K562 (cell line): Measurements from ENCODE around the gene PODNL1. TPM values are rescaled to one million over a fixed set of nuclear protein-coding genes. Genes with fewer than 3 reads are reported as not detected.

Experiments used
- ATAC-seq: fragments of 200-7000 bp; cut with Tn5 transposase; 3 replicates; pipeline ENCODE4 v1.9.1; 2020; ENCODE audit warnings: moderate library complexity
- BruUV-seq: library from RNA; stranded (reverse); fragments of 400-500 nt; replicated peaks from 2 replicates; lab custom pipeline; 2021; lab: Mats Ljungman, UMichigan
- CTCF ChIA-PET: fragments of 300-600 bp; formaldehyde crosslinking; extraction: SDS; loops from one replicate; lab custom pipeline; 2021; ENCODE audit warnings: low intra/inter-chr PET ratio; lab: Yijun Ruan, JAX
- POLR2A ChIA-PET: fragments of 300-600, 350-650 bp; sonication (Branson Sonifier 250); formaldehyde crosslinking; extraction: SDS; loops from one replicate; lab custom pipeline; 2021; ENCODE audit warnings: antibody characterized with exemption, inconsistent platforms; lab: Yijun Ruan, JAX
- DNase-seq, 4 experiments: peaks; one replicate each; pipeline versions ENCODE4 v3.0.0 to v3.0.0-alpha.2; 2011 to 2018; ENCODE audit warnings: low spot score in 3 of 4, mixed read lengths in 3 of 4; ENCODE audit errors: extremely low read depth in 1 of 4
- FAIRE-seq: peaks from 2 replicates; lab custom pipeline; 2011; peaks lifted over from hg19 to GRCh38; lab: Jason Lieb, UNC
- H2AFZ ChIP-seq: 2 replicates; pipeline ENCODE4 v1.6.0; 2011; ENCODE audit warnings: low read depth, low read length, control low read depth, inconsistent platforms
- H3K27ac ChIP-seq: fragments of 200-600 bp; 3 replicates; pipeline ENCODE4 v1.8.0; 2011; ENCODE audit warnings: low read depth, mild to moderate bottlenecking, control low read depth, inconsistent platforms, low read length, moderate library complexity, mixed read lengths; ENCODE audit errors: extremely low read depth
- H3K27me3 ChIP-seq, 2 experiments: fragments of 300-600 bp in 1 of 2; 2 replicates in 1 of 2; 3 replicates in 1 of 2; pipeline versions ENCODE4 v1.6.0 to v1.8.0; 2011; ENCODE audit warnings: inconsistent platforms in 2 of 2, low read length in 2 of 2, mild to moderate bottlenecking in 1 of 2, mixed read lengths in 1 of 2, moderate library complexity in 1 of 2; ENCODE audit not compliant: control insufficient read depth in 2 of 2, insufficient read depth in 2 of 2
- H3K36me3 ChIP-seq: fragments of 300-600 bp; 3 replicates; pipeline ENCODE4 v1.8.0; 2011; ENCODE audit warnings: mild to moderate bottlenecking, low read length, inconsistent platforms; ENCODE audit not compliant: control insufficient read depth, insufficient read depth
- H3K4me1 ChIP-seq, 2 experiments: fragments of 200-600 bp in 1 of 2; replicated peaks in 1 of 2; 2 replicates in 1 of 2; 3 replicates in 1 of 2; pipeline versions ENCODE4 v1.5.1 to v1.8.0; 2011; ENCODE audit warnings: inconsistent platforms in 2 of 2, low read length in 2 of 2, mild to moderate bottlenecking in 1 of 2, mixed read lengths in 1 of 2, moderate library complexity in 1 of 2; ENCODE audit not compliant: control insufficient read depth in 2 of 2, insufficient read depth in 2 of 2
- H3K4me2 ChIP-seq: 2 replicates; pipeline ENCODE4 v1.6.1; 2011; ENCODE audit warnings: low read length, control low read depth, inconsistent platforms, mixed read lengths; ENCODE audit not compliant: insufficient read depth
- H3K4me3 ChIP-seq: fragments of 200-600 bp; sonication (generic), shearing (Covaris generic); 2 replicates; pipeline ENCODE4 v1.5.1; 2016; ENCODE audit warnings: control low read depth, inconsistent platforms
- H3K79me2 ChIP-seq: fragments of 200-600 bp; 3 replicates; pipeline ENCODE4 v1.8.0; 2011; ENCODE audit warnings: low read length, inconsistent platforms; ENCODE audit not compliant: control insufficient read depth, insufficient read depth
- H3K9ac ChIP-seq, 2 experiments: 2 replicates each; pipeline versions ENCODE4 v1.6.0 to v1.6.1; 2011; ENCODE audit warnings: low read depth in 2 of 2, low read length in 2 of 2, control low read depth in 1 of 2, inconsistent platforms in 1 of 2, mild to moderate bottlenecking in 1 of 2, mixed read lengths in 1 of 2; ENCODE audit not compliant: insufficient read depth in 1 of 2
- H3K9me1 ChIP-seq: one replicate; pipeline ENCODE4 v1.6.0; 2011; ENCODE audit warnings: inconsistent platforms, mild to moderate bottlenecking, low read length, moderate library complexity; ENCODE audit not compliant: control insufficient read depth, insufficient read depth
- H3K9me3 ChIP-seq: replicated peaks from 2 replicates; pipeline ENCODE4 v1.5.1; 2011; ENCODE audit warnings: low read depth, low read length, inconsistent platforms; ENCODE audit not compliant: control insufficient read depth, insufficient read depth
- H4K20me1 ChIP-seq: replicated peaks from 2 replicates; pipeline ENCODE4 v1.6.1; 2011; ENCODE audit warnings: low read length, inconsistent platforms, mixed read lengths; ENCODE audit not compliant: control insufficient read depth, insufficient read depth
- EGR1 ChIP-seq: fragments of 450-650 bp; conservative IDR thresholded peaks from 2 replicates; pipeline ENCODE4 v1.6.1; 2017; ENCODE audit warnings: mild to moderate bottlenecking
- POLR2G ChIP-seq: fragments of 200-400 bp; formaldehyde crosslinking; IDR thresholded peaks from 2 replicates; pipeline ENCODE4 v1.6.1; 2017; ENCODE audit warnings: low read depth, mild to moderate bottlenecking, antibody characterized with exemption, low read length, moderate library complexity
- POLR3A ChIP-seq: IDR thresholded peaks from 2 replicates; pipeline ENCODE4 v1.6.1; 2011; ENCODE audit warnings: borderline replicate concordance, mild to moderate bottlenecking, moderate library complexity; ENCODE audit not compliant: insufficient read length, insufficient read depth; ENCODE audit errors: extremely low read depth
- PURB ChIP-seq: sonication (generic); formaldehyde crosslinking; IDR thresholded peaks from 2 replicates; pipeline ENCODE4 v1.9.0; 2021; ENCODE audit warnings: low read depth, mild to moderate bottlenecking, missing genetic modification reagents
- RBFOX2 ChIP-seq: fragments of 200-400 bp; formaldehyde crosslinking; IDR thresholded peaks from 2 replicates; pipeline ENCODE4 v1.6.1; 2017; ENCODE audit warnings: low read depth, mild to moderate bottlenecking, low read length, moderate library complexity
- SMAD1 ChIP-seq: fragments of 150-350 bp; IDR thresholded peaks from 2 replicates; pipeline ENCODE4 v1.6.1; 2014; ENCODE audit warnings: low read length, low read depth; ENCODE audit not compliant: partially characterized antibody
- ZEB2 ChIP-seq: fragments of 450-650 bp; IDR thresholded peaks from 2 replicates; pipeline ENCODE4 v1.6.1; 2016
- ZNF12 ChIP-seq: sonication (generic); formaldehyde crosslinking; IDR thresholded peaks from 2 replicates; pipeline ENCODE4 v1.4.0; 2020; ENCODE audit warnings: mild to moderate bottlenecking, missing genetic modification reagents
- ZNF184 ChIP-seq: sonication (generic); formaldehyde crosslinking; IDR thresholded peaks from 2 replicates; pipeline ENCODE4 v1.5.0; 2020; ENCODE audit warnings: missing genetic modification reagents
- ZNF717 ChIP-seq: fragments of 250-450 bp; sonication (Bioruptor Pico); IDR thresholded peaks from 2 replicates; pipeline ENCODE4 v1.5.0; 2021
- WGBS: fragments of 100-300 bp; shearing (Covaris generic); methylation state at CpG from one replicate; pipeline ENCODE4 v1.1.6; 2016; ENCODE audit warnings: low coverage, mixed read lengths; ENCODE audit not compliant: insufficient coverage; ENCODE audit errors: missing lambda C conversion rate; 5-methylcytosine and 5-hydroxymethylcytosine counted together
- in situ Hi-C: fragments of 300-500 bp; cut with MboI; formaldehyde crosslinking; loops from 4 replicates; pipeline ENCODE4 v1.15.0; 2018; ENCODE audit warnings: inconsistent platforms, mixed read lengths
- intact Hi-C: fragments of 100-400 bp; cut with micrococcal nuclease; formaldehyde crosslinking; loops from 2 replicates; pipeline ENCODE4 v1.14.2; 2022
- polyA plus RNA-seq, 8 experiments: library from polyadenylated mRNA; depleted of rRNA in 4 of 8; stranded (reverse) in 5 of 8; unstranded in 3 of 8; fragments of >200 nt; fragmentation: Nextera tagmentation in 2 of 8; fragmentation: Illumina TruSeq in 1 of 8; extraction: Ambion mirVana in 2 of 8; extraction: Trizol in 1 of 8; gene quantifications; 2 replicates each; pipeline versions ENCODE4 v1.2.1 to v1.2.3, GENCODE V29; 2011 to 2014; ENCODE audit warnings: inconsistent platforms in 1 of 8, missing spikeins in 1 of 8
- total RNA-seq, 7 experiments: library from RNA; depleted of rRNA in 6 of 7; stranded (reverse); fragments of >200 nt in 6 of 7; fragmentation: Illumina TruSeq in 2 of 7; extraction: Trizol in 2 of 7; gene quantifications; 2 replicates each; pipeline versions ENCODE4 v1.2.1 to v1.2.3, GENCODE V29; 2011 to 2021; ENCODE audit warnings: low replicate concordance in 1 of 7
- TF ChIP-seq, protein P1 (sequence below): fragments of 250-450 bp; sonication (Bioruptor Pico); IDR thresholded peaks from 2 replicates; pipeline ENCODE4 v1.4.0; 2020
- TF ChIP-seq, protein P2 (sequence below): IDR thresholded peaks from 2 replicates; pipeline ENCODE4 v1.6.1; 2011; ENCODE audit warnings: borderline replicate concordance, low read depth, mild to moderate bottlenecking, moderate library complexity, low read length; ENCODE audit not compliant: insufficient read depth, poor library complexity, severe bottlenecking

PODNL1 gene
- total and polyA plus RNA-seq, 9 of the 15 experiments (the other 6 are each of a cell fraction or from before 2014, with no cell fraction given) = 0.18 to 0.47 (median 0.23) TPM; not detected in 3

DNA sequence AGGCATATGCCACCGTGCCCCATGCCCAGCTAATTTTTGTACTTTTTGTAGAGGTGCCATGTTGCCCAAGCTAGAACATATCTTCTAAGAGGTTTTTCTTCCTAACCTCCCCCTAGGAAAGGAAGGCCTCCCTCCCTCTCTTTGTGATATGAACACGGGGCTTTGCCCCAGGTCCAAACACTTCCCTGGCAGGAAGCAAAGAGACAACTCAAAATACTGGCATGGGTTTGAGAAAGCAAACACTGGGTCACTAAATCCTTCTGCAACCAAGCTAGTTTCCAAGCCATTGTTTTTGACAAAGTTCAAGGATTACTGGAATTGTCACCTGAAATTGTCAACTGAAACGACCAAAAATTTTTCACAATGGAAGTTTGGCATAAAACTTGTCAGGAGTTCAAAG, 23.4 kb downstream of the PODNL1 start (continued):
- TF ChIP-seq, protein P1, sequence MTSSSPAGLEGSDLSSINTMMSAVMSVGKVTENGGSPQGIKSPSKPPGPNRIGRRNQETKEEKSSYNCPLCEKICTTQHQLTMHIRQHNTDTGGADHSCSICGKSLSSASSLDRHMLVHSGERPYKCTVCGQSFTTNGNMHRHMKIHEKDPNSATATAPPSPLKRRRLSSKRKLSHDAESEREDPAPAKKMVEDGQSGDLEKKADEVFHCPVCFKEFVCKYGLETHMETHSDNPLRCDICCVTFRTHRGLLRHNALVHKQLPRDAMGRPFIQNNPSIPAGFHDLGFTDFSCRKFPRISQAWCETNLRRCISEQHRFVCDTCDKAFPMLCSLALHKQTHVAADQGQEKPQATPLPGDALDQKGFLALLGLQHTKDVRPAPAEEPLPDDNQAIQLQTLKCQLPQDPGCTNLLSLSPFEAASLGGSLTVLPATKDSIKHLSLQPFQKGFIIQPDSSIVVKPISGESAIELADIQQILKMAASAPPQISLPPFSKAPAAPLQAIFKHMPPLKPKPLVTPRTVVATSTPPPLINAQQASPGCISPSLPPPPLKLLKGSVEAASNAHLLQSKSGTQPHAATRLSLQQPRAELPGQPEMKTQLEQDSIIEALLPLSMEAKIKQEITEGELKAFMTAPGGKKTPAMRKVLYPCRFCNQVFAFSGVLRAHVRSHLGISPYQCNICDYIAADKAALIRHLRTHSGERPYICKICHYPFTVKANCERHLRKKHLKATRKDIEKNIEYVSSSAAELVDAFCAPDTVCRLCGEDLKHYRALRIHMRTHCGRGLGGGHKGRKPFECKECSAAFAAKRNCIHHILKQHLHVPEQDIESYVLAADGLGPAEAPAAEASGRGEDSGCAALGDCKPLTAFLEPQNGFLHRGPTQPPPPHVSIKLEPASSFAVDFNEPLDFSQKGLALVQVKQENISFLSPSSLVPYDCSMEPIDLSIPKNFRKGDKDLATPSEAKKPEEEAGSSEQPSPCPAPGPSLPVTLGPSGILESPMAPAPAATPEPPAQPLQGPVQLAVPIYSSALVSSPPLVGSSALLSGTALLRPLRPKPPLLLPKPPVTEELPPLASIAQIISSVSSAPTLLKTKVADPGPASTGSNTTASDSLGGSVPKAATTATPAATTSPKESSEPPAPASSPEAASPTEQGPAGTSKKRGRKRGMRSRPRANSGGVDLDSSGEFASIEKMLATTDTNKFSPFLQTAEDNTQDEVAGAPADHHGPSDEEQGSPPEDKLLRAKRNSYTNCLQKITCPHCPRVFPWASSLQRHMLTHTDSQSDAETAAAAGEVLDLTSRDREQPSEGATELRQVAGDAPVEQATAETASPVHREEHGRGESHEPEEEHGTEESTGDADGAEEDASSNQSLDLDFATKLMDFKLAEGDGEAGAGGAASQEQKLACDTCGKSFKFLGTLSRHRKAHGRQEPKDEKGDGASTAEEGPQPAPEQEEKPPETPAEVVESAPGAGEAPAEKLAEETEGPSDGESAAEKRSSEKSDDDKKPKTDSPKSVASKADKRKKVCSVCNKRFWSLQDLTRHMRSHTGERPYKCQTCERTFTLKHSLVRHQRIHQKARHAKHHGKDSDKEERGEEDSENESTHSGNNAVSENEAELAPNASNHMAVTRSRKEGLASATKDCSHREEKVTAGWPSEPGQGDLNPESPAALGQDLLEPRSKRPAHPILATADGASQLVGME = no peak
- TF ChIP-seq ZEB2 = no peak
- TF ChIP-seq ZNF12 (CRISPR knock-in tag) = no peak

DNA sequence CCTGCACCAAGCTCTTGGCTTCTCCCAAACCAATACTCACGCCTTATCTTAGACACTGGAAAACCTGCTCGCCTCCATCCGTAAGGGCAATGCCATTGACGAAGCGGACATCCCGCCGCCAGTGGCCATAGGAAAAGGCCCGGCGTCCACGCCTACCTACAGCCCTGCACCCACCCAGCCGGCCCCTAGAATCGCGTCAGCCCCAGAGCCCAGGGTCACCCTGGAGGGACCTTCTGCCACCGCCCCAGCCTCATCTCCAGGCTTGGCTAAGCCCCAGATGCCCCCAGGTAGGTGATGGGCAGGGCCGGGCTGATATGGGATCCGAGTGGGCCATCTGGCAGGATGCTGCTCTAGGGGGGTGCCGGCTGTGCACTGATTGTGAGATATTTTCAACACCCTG, 24.9 kb downstream of the PODNL1 start:
- Histone ChIP-seq H3K9me3 (no peaks in the 10 kb centered on the region), H3K4me3 (no peak overlapping the region), H3K27me3 (no peaks in the 10 kb centered on the region), H3K36me3 (peaks cover 53% of the 10 kb centered on the region), H3K9ac (no peak overlapping the region; a peak in 1 of 4 replicates), H3K4me2 (no peak overlapping the region), H2AFZ (no peak overlapping the region), H4K20me1 (no peaks in the 10 kb centered on the region), H3K4me1 (peaks cover 0 to 10% of the 10 kb centered on the region in 2 experiments; a peak in 2 of 5 replicates), H3K79me2 (no peaks in the 10 kb centered on the region), H3K27ac (no peak overlapping the region), H3K9me1 (peaks cover 3% of the 10 kb centered on the region)
- intact Hi-C loops (no loop called here), in situ Hi-C loops (no loop called here)
- DNase-seq = peak in 1 of 4 experiments; percentile 2
- WGBS = 97% methylated on average over 16 of the region's 17 CpGs
- ChIA-PET CTCF (no interaction called here), POLR2A (interaction anchor here (0.6 kb wide), 1 partner anchor 12 kb away, joined by 3 read pairs; no protein-coding TSS in a partner anchor)
- no peak for FAIRE-seq
- TF ChIP-seq POLR2G = peak; percentile 51; the same call in 1 of the 2 replicates
- TF ChIP-seq ZNF717 (CRISPR knock-in tag) = no peak
- no peak for TF ChIP-seq PURB (CRISPR knock-in tag)
- no peak for TF ChIP-seq SMAD1
- TF ChIP-seq ZNF184 (CRISPR knock-in tag) = no peak
- TF ChIP-seq, protein P2, sequence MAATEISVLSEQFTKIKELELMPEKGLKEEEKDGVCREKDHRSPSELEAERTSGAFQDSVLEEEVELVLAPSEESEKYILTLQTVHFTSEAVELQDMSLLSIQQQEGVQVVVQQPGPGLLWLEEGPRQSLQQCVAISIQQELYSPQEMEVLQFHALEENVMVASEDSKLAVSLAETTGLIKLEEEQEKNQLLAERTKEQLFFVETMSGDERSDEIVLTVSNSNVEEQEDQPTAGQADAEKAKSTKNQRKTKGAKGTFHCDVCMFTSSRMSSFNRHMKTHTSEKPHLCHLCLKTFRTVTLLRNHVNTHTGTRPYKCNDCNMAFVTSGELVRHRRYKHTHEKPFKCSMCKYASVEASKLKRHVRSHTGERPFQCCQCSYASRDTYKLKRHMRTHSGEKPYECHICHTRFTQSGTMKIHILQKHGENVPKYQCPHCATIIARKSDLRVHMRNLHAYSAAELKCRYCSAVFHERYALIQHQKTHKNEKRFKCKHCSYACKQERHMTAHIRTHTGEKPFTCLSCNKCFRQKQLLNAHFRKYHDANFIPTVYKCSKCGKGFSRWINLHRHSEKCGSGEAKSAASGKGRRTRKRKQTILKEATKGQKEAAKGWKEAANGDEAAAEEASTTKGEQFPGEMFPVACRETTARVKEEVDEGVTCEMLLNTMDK = no peak
- peak; percentile 61 for TF ChIP-seq RBFOX2
- TF ChIP-seq EGR1 = no peak
- TF ChIP-seq POLR3A = no peak
- BruUV-seq = no TSS peak
- ATAC-seq = no peak
